Activated CD4-positive, alpha-beta T cell treated with anti-CD3 and anti-CD28 coated beads, Interleukin-2, Interleukin-4, amounts not matched to agents 100 ng/mL and 50 ng/mL, durations not matched to agents 16 hours and 8 hours (primary cell): ENCODE measurements around the gene CLASP1.
"Not testable (repeated sequence)": the region's sequence is repeated elsewhere in the genome, so short reads cannot be mapped to it uniquely, and the experiment has no call there.

Experiments used
- DNase-seq: peaks from one replicate; pipeline ENCODE4 v3.0.0-alpha.2; 2020; ENCODE audit warnings: low spot score

Gene CLASP1

GRCh38 chr2:121419081-121419699 lies 230.1 kb downstream of the CLASP1 start:
- DNase-seq, result no peak

GRCh38 chr2:121418494-121419058 lies 230.7 kb downstream of the CLASP1 start:
- DNase-seq, result no peak

- DNase-seq, result no peak
Observed at GRCh38 chr2:121417826-121418225, 231.4 kb downstream of the CLASP1 start.

- no peak for DNase-seq
Observed at GRCh38 chr2:121415727-121416126, 233.5 kb downstream of the CLASP1 start.

GRCh38 chr2:121412349-121412748 lies 236.9 kb downstream of the CLASP1 start:
- no peak for DNase-seq

- no peak for DNase-seq
Observed at GRCh38 chr2:121409966-121410365, 239.3 kb downstream of the CLASP1 start.

- no peak for DNase-seq
Observed at GRCh38 chr2:121409388-121409787, 239.9 kb downstream of the CLASP1 start.

- DNase-seq, result no peak
Observed at GRCh38 chr2:121408641-121409040, 240.6 kb downstream of the CLASP1 start.

GRCh38 chr2:121405233-121405632 lies 244.0 kb downstream of the CLASP1 start:
- DNase-seq, result no peak

GRCh38 chr2:121400201-121400600 lies 249.1 kb downstream of the CLASP1 start:
- no peak for DNase-seq

GRCh38 chr2:121398853-121399252 lies 250.4 kb downstream of the CLASP1 start:
- DNase-seq, result no peak

GRCh38 chr2:121390082-121390692 lies 259.1 kb downstream of the CLASP1 start:
- DNase-seq, result no peak

- DNase-seq, result no peak
Observed at GRCh38 chr2:121388371-121388770, 260.9 kb downstream of the CLASP1 start.

- DNase-seq, result no peak
Observed at GRCh38 chr2:121387591-121388325, 261.5 kb downstream of the CLASP1 start.

GRCh38 chr2:121386707-121387106 lies 262.6 kb downstream of the CLASP1 start:
- DNase-seq, result peak; percentile 6

GRCh38 chr2:121386102-121386501 lies 263.2 kb downstream of the CLASP1 start:
- no peak for DNase-seq

- no peak for DNase-seq
Observed at GRCh38 chr2:121382744-121383143, 266.5 kb downstream of the CLASP1 start.

- DNase-seq, result no peak
Observed at GRCh38 chr2:121377646-121378045, 271.6 kb downstream of the CLASP1 start.

- no peak for DNase-seq
Observed at GRCh38 chr2:121376535-121377250, 272.6 kb downstream of the CLASP1 start.

GRCh38 chr2:121375621-121376159 lies 273.6 kb downstream of the CLASP1 start:
- DNase-seq, result no peak

GRCh38 chr2:121374412-121375075 lies 274.7 kb downstream of the CLASP1 start:
- not testable (repeated sequence) for DNase-seq
